ENCODE data around the gene MAGED4. TPM values are rescaled to one million over a fixed set of nuclear protein-coding genes. Genes with fewer than 3 reads are reported as not detected.
"Not testable (repeated sequence)": the region's sequence is repeated elsewhere in the genome, so short reads cannot be mapped to it uniquely, and the experiment has no call there.

Gene MAGED4
- 20.6 and 24.4 TPM in 2 replicates for polyA plus RNA-seq (2011; rRNA removed)
- polyA minus RNA-seq (2011; rRNA and poly(A)+ RNA removed): 27.0 and 30.1 TPM in 2 replicates

- H3K27ac ChIP-seq (ENCODE audit: low read depth, low read length); DNase-seq (ENCODE audit: low read depth, low spot score); CTCF ChIA-PET; H3K4me3 ChIP-seq (ENCODE audit: low read depth, low read length); POLR2A ChIA-PET; H3K27me3 ChIP-seq (ENCODE audit: control insufficient read depth, insufficient read depth, low read length); H3K9me3 ChIP-seq (ENCODE audit: control insufficient read depth, insufficient read depth, low read length): not testable (repeated sequence)
Measured at GRCh38 chrX:52184440-52185077, at the start of gene MAGED4. Gene MAGED4, plus strand, starts transcription at chrX:52184888. Its CDS starts 1,035 bp downstream, at chrX:52185923.

- POLR2A ChIA-PET: no interaction called here
- Histone ChIP-seq H3K4me3 (ENCODE audit: low read depth, low read length) (no peak overlapping the region), H3K27me3 (ENCODE audit: control insufficient read depth, insufficient read depth, low read length) (no peaks in the 10 kb centered on the region), H3K27ac (ENCODE audit: low read depth, low read length) (no peak overlapping the region), H3K9me3 (ENCODE audit: control insufficient read depth, insufficient read depth, low read length) (no peaks in the 10 kb centered on the region)
- CTCF ChIA-PET: no interaction called here
- TF ChIP-seq CTCF (IDR thresholded peaks at IDR 0.05; ENCODE audit: low read depth, low read length): no peak
- no peak for DNase-seq (ENCODE audit: low read depth, low spot score)
Measured at GRCh38 chrX:52138830-52139544, 45.7 kb upstream of the MAGED4 start.

- no peaks in the 10 kb centered on the region for H3K27me3 ChIP-seq (ENCODE audit: control insufficient read depth, insufficient read depth, low read length)
- CTCF ChIA-PET: no interaction called here
- no peak for DNase-seq (ENCODE audit: low read depth, low spot score)
- no peaks in the 10 kb centered on the region for H3K9me3 ChIP-seq (ENCODE audit: control insufficient read depth, insufficient read depth, low read length)
- no peak overlapping the region for H3K4me3 ChIP-seq (ENCODE audit: low read depth, low read length)
- H3K27ac ChIP-seq (ENCODE audit: low read depth, low read length): no peak overlapping the region
- POLR2A ChIA-PET: no interaction called here
- no peak for TF ChIP-seq CTCF (IDR thresholded peaks at IDR 0.05; ENCODE audit: low read depth, low read length)
Measured at GRCh38 chrX:52139545-52139895, 45.2 kb upstream of the MAGED4 start.

- no peak for DNase-seq (ENCODE audit: low read depth, low spot score)
- no peak for TF ChIP-seq CTCF (IDR thresholded peaks at IDR 0.05; ENCODE audit: low read depth, low read length)
- no peaks in the 10 kb centered on the region for H3K9me3 ChIP-seq (ENCODE audit: control insufficient read depth, insufficient read depth, low read length)
- H3K27ac ChIP-seq (ENCODE audit: low read depth, low read length): no peak overlapping the region
- ChIA-PET CTCF (no interaction called here), POLR2A (no interaction called here)
- H3K4me3 ChIP-seq (ENCODE audit: low read depth, low read length): no peak overlapping the region
- H3K27me3 ChIP-seq (ENCODE audit: control insufficient read depth, insufficient read depth, low read length): no peaks in the 10 kb centered on the region
Measured at GRCh38 chrX:52140020-52140419, 44.7 kb upstream of the MAGED4 start.

GRCh38 chrX:52150667-52151066, 34.0 kb upstream of the MAGED4 start:
- CTCF ChIA-PET; H3K9me3 ChIP-seq (ENCODE audit: control insufficient read depth, insufficient read depth, low read length); H3K27ac ChIP-seq (ENCODE audit: low read depth, low read length); H3K4me3 ChIP-seq (ENCODE audit: low read depth, low read length); POLR2A ChIA-PET; H3K27me3 ChIP-seq (ENCODE audit: control insufficient read depth, insufficient read depth, low read length); DNase-seq (ENCODE audit: low read depth, low spot score): not testable (repeated sequence)

GRCh38 chrX:52160140-52160539, 24.5 kb upstream of the MAGED4 start:
- H3K9me3 ChIP-seq (ENCODE audit: control insufficient read depth, insufficient read depth, low read length); POLR2A ChIA-PET; H3K27ac ChIP-seq (ENCODE audit: low read depth, low read length); H3K27me3 ChIP-seq (ENCODE audit: control insufficient read depth, insufficient read depth, low read length); H3K4me3 ChIP-seq (ENCODE audit: low read depth, low read length); CTCF ChIA-PET; DNase-seq (ENCODE audit: low read depth, low spot score): not testable (repeated sequence)
